Activated CD8-positive, alpha-beta memory T cell treated with anti-CD3 and anti-CD28 coated beads, Interleukin-2, amount 10 ng/mL, durations not matched to agents 7 days and 5 days (primary cell): Measurements from ENCODE around the gene RGPD6. TPM values are rescaled to one million over a fixed set of nuclear protein-coding genes. Genes with fewer than 3 reads are reported as not detected.
"Not testable (repeated sequence)": the region's sequence is repeated elsewhere in the genome, so short reads cannot be mapped to it uniquely, and the experiment has no call there.

ENCODE experiments used
- ATAC-seq: fragments of 150-1000 bp; cut with Tn5 transposase; one replicate; pipeline ENCODE4 v1.10.0; 2021; ENCODE audit warnings: moderate library complexity
- CTCF ChIA-PET: fragments of 350-600 bp; sonication (Branson Sonifier 250); formaldehyde crosslinking; loops from one replicate; lab custom pipeline; 2021; ENCODE audit warnings: antibody characterized with exemption; lab: Charles Lee
- DNase-seq: peaks from one replicate; pipeline ENCODE4 v3.0.0-alpha.2; 2020
- H3K27ac Mint-ChIP-seq: one replicate; pipeline ENCODE4 v1.8.0; 2021; ENCODE audit warnings: mild to moderate bottlenecking, mixed read lengths
- H3K27me3 Mint-ChIP-seq: one replicate; pipeline ENCODE4 v1.8.0; 2021; ENCODE audit warnings: mixed read lengths
- H3K36me3 Mint-ChIP-seq: one replicate; pipeline ENCODE4 v1.8.0; 2021; ENCODE audit warnings: mild to moderate bottlenecking, mixed read lengths
- H3K4me1 Mint-ChIP-seq: one replicate; pipeline ENCODE4 v1.8.0; 2021; ENCODE audit warnings: mixed read lengths
- H3K4me3 Mint-ChIP-seq: one replicate; pipeline ENCODE4 v1.8.0; 2021; ENCODE audit warnings: mild to moderate bottlenecking, moderate library complexity, mixed read lengths
- H3K9me3 Mint-ChIP-seq: one replicate; pipeline ENCODE4 v1.8.0; 2022; ENCODE audit warnings: low read depth, mixed read lengths
- total RNA-seq, 2 experiments: library from RNA; stranded (reverse); gene quantifications; one replicate each; pipeline ENCODE4 v1.2.3, GENCODE V29; 2021

RGPD6 gene
- total RNA-seq, 2 experiments from 2014 or later = 11.7 to 16.3 TPM

- DNase-seq, H3K4me3 Mint-ChIP-seq, H3K4me1 Mint-ChIP-seq, ATAC-seq, H3K9me3 Mint-ChIP-seq, CTCF ChIA-PET, H3K27me3 Mint-ChIP-seq, H3K27ac Mint-ChIP-seq, H3K36me3 Mint-ChIP-seq: not testable (repeated sequence)
Measured at GRCh38 chr2:110472171-110473058, 104.6 kb downstream of the RGPD6 start, which contains the start of gene LIMS4. LIMS4 (minus strand) TSS chr2:110472816; CDS start chr2:110472778, 38 bp downstream.

- H3K4me3 Mint-ChIP-seq, H3K27me3 Mint-ChIP-seq, CTCF ChIA-PET, DNase-seq, H3K27ac Mint-ChIP-seq, H3K4me1 Mint-ChIP-seq, ATAC-seq, H3K9me3 Mint-ChIP-seq, H3K36me3 Mint-ChIP-seq: not testable (repeated sequence)
Measured at GRCh38 chr2:110468921-110469320, 108.1 kb downstream of the RGPD6 start.

- not testable (repeated sequence) for H3K27ac Mint-ChIP-seq, H3K36me3 Mint-ChIP-seq, ATAC-seq
Measured at GRCh38 chr2:110465312-110465711, 111.7 kb downstream of the RGPD6 start.

More at GRCh38 chr2:110465312-110465711, 111.7 kb downstream of the RGPD6 start:
- H3K9me3 Mint-ChIP-seq, H3K4me1 Mint-ChIP-seq, H3K27me3 Mint-ChIP-seq, CTCF ChIA-PET, H3K4me3 Mint-ChIP-seq, DNase-seq: not testable (repeated sequence)

Other genes with a start within 250 kb of the RGPD6 start
- gene LIMS4, start 104.4 kb downstream of the RGPD6 start, total RNA-seq = under 1 TPM; 0.77 to 0.85 TPM
- 100 to 1,000 TPM; 126 to 153 TPM for gene BUB1, start 100.8 kb upstream of the RGPD6 start, total RNA-seq
- gene ACOXL, start 155.4 kb upstream of the RGPD6 start, total RNA-seq = under 1 TPM; 0.20 to 0.96 TPM